ENCODE data around the gene LAPTM4A.

Gene LAPTM4A

GRCh38 chr2:20061476-20061875 is 10.0 kb upstream of the LAPTM4A start:
- Histone ChIP-seq H3K9me3 (ENCODE audit: control insufficient read depth, low read length) (no peaks in the 10 kb centered on the region), H3K4me3 (ENCODE audit: low read depth, low read length) (no peak overlapping the region), H3K27me3 (ENCODE audit: control insufficient read depth, insufficient read depth, low read length) (no peaks in the 10 kb centered on the region), H3K27ac (no peak overlapping the region), H3K4me2 (ENCODE audit: low read length) (no peak overlapping the region), H3K9ac (no peak overlapping the region), H3K36me3 (ENCODE audit: control insufficient read depth, insufficient read depth, low read length) (no peaks in the 10 kb centered on the region), H3K79me2 (no peaks in the 10 kb centered on the region), H2AFZ (no peak overlapping the region), H3K4me1 (no peaks in the 10 kb centered on the region)
- TF ChIP-seq CTCF (IDR thresholded peaks at IDR 0.05) = no peak

GRCh38 chr2:20060106-20060505 is 8.7 kb upstream of the LAPTM4A start:
- no peaks in the 10 kb centered on the region for H3K27me3 ChIP-seq (ENCODE audit: control insufficient read depth, insufficient read depth, low read length)
- TF ChIP-seq CTCF (IDR thresholded peaks at IDR 0.05) = no peak
- H3K9me3 ChIP-seq (ENCODE audit: control insufficient read depth, low read length) = no peaks in the 10 kb centered on the region
- no peaks in the 10 kb centered on the region for H3K36me3 ChIP-seq (ENCODE audit: control insufficient read depth, insufficient read depth, low read length)
- H3K9ac ChIP-seq = no peak overlapping the region
- no peak overlapping the region for H3K4me2 ChIP-seq (ENCODE audit: low read length)
- H3K27ac ChIP-seq = no peak overlapping the region
- no peaks in the 10 kb centered on the region for H3K4me1 ChIP-seq
- H3K79me2 ChIP-seq = no peaks in the 10 kb centered on the region
- H3K4me3 ChIP-seq (ENCODE audit: low read depth, low read length) = no peak overlapping the region
- no peak overlapping the region for H2AFZ ChIP-seq

GRCh38 chr2:20057268-20057667 is 5.8 kb upstream of the LAPTM4A start:
- Histone ChIP-seq H3K4me1 (peaks cover 7% of the 10 kb centered on the region), H3K4me3 (ENCODE audit: low read depth, low read length) (no peak overlapping the region), H3K4me2 (ENCODE audit: low read length) (no peak overlapping the region), H3K79me2 (no peaks in the 10 kb centered on the region), H2AFZ (no peak overlapping the region), H3K27ac (no peak overlapping the region), H3K27me3 (ENCODE audit: control insufficient read depth, insufficient read depth, low read length) (no peaks in the 10 kb centered on the region), H3K9ac (no peak overlapping the region), H3K9me3 (ENCODE audit: control insufficient read depth, low read length) (no peaks in the 10 kb centered on the region), H3K36me3 (ENCODE audit: control insufficient read depth, insufficient read depth, low read length) (no peaks in the 10 kb centered on the region)
- no peak for TF ChIP-seq CTCF (IDR thresholded peaks at IDR 0.05)

- Histone ChIP-seq H2AFZ (no peak overlapping the region), H3K27ac (no peak overlapping the region), H3K4me3 (ENCODE audit: low read depth, low read length) (no peak overlapping the region), H3K9ac (no peak overlapping the region), H3K9me3 (ENCODE audit: control insufficient read depth, low read length) (no peaks in the 10 kb centered on the region), H3K36me3 (ENCODE audit: control insufficient read depth, insufficient read depth, low read length) (no peaks in the 10 kb centered on the region), H3K4me1 (peaks cover 8% of the 10 kb centered on the region), H3K79me2 (peaks cover 12% of the 10 kb centered on the region), H3K4me2 (ENCODE audit: low read length) (no peak overlapping the region), H3K27me3 (ENCODE audit: control insufficient read depth, insufficient read depth, low read length) (no peaks in the 10 kb centered on the region)
- no peak for TF ChIP-seq CTCF (IDR thresholded peaks at IDR 0.05)
Measured at GRCh38 chr2:20054931-20055330, 3.5 kb upstream of the LAPTM4A start.

- peaks cover 17% of the 10 kb centered on the region for H3K79me2 ChIP-seq
- no peaks in the 10 kb centered on the region for H3K9me3 ChIP-seq (ENCODE audit: control insufficient read depth, low read length)
- H2AFZ ChIP-seq = no peak overlapping the region
- no peak overlapping the region for H3K27ac ChIP-seq
- no peak for TF ChIP-seq CTCF (IDR thresholded peaks at IDR 0.05)
- H3K36me3 ChIP-seq (ENCODE audit: control insufficient read depth, insufficient read depth, low read length) = no peaks in the 10 kb centered on the region
- H3K9ac ChIP-seq = no peak overlapping the region
- no peaks in the 10 kb centered on the region for H3K27me3 ChIP-seq (ENCODE audit: control insufficient read depth, insufficient read depth, low read length)
- peaks cover 13% of the 10 kb centered on the region for H3K4me1 ChIP-seq
- H3K4me2 ChIP-seq (ENCODE audit: low read length) = no peak overlapping the region
- H3K4me3 ChIP-seq (ENCODE audit: low read depth, low read length) = no peak overlapping the region
Measured at GRCh38 chr2:20054119-20054518, 2.7 kb upstream of the LAPTM4A start.

All from parathyroid adenoma (tissue), 2 donors.